GM18498 (cell line): ENCODE measurements around the gene PUM2.
"Not testable (repeated sequence)": the region's sequence is repeated elsewhere in the genome, so short reads cannot be mapped to it uniquely, and the experiment has no call there.

Source experiments
- ATAC-seq: cut with Tn5 transposase; IDR thresholded peaks from one replicate; pipeline ENCODE4 v1.9.1; 2021; ENCODE audit warnings: mild to moderate bottlenecking, moderate library complexity; ENCODE audit not compliant: unreplicated experiment

Gene PUM2

DNA sequence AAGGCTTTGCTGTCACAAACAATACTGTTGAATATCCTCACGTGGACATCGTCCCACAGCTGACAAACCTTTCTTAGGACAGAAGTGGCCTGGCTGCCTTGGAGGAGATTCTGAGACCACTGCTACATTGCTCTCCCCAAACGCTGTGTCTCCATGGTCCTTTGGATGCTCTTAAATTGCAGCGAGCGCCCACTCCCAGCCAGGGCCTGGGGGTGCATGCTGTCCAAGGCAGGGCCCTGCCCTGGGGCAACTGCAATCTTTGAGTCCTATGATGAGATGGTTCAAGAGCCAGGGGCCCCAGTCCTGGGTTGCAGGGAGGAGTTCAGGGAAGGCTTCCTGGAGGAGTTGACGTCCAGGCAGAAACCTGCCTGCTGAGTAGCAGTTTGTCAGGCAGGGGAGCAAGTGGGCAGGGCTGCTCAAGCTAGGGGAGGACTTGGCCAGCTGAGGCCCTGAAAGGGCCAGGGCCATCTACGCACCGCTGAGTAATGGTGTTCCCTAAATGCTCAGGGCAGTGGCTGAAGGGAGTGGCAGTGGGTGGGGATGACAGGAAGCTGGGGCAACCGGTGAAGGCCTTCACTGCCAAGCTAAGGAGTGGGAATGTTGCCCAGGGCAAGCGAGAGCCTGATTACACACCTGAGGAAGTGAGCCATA lies 114.9 kb downstream of the PUM2 start:
- no peak for ATAC-seq

DNA sequence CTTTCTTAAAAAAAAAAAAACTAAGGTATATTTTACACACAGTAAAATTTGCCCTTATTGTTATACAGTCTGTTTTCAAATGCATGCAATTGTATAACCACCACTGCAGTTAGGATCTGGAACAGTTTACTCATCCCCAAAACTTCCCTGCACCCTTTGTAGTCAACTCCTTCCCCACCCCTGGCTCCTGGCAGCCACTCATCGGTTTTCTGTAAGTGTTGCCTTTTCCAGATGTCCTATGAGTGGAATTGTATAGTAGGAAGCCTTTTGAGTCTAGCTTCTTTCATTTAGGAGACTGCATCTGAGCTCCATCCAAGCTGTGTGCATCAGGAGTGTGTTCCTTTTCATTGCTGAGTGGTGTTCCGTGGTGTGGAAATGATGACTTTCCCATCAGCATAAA lies 116.0 kb downstream of the PUM2 start:
- not testable (repeated sequence) for ATAC-seq

DNA sequence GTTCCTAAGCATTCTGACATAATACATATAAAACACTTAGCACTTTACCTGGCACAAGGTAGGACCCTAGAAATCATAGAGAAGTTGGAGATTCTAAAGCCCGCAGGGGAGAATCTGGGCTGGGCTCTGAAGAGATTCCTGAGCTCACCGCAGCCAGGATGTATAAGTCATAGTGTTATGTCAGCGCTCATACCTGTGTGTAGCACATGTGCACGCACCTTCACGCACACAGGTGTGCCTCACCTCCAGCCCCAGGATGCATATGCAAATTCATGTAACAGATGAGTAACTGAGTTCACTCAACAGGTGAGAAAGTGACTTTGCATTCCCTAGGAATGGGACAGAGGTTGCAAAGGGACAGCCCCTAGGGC lies 117.8 kb downstream of the PUM2 start:
- no peak for ATAC-seq

DNA sequence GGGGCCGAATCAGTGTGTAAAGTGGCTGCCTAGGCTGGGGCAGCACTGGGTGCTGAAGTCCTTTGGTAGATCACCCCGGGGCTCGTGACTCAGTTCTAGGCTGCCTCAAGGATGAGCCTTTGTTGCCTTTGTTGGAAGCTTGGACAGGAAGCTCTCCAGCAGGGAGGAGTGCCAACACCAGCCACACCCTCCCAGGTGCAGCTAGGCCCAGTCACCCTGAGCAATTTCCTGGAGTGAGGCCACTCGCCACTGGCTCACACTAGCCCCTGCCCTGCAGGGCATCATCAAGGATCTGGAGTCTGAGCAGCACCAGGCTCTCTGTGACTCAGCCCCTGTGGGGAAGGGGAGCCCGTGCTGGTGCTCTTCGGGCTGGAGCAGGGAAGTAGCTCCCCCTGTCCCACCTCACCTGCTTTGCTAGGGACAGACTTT lies 119.0 kb downstream of the PUM2 start:
- no peak for ATAC-seq

DNA sequence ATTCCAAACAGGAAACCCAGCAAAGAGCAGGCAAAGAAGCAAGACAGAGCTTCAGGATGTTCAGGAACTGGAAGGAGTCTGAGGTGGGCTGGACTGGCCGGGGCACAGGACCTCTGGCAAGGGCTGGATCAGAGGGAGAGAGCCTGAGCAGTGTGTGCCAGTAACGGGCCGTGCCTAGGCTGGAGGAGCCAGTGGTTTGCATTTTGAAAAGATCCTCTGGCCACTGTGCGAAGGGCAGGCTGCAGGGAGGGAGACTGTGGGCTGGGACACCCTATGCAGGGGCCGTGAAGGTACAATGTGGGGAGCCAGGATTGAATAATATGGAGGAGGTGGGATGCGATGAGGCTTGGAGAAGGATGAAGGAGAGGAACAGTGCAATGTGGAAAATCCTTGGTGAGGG lies 119.5 kb downstream of the PUM2 start:
- no peak for ATAC-seq

DNA sequence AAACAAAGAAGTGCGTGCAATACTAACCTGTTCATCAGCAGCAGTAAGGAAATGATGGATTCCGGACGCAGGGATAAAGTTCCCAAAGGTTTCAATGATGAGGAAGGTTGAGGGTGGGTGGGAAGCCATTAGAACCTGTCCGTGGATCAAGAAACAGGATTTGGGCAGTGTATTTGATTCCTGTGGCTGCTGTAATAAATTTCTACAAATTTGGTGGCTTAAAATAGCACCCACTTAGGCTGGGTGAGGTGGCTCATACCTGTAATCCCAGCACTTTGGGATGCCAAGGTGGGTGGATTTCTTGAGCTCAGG lies 120.6 kb downstream of the PUM2 start:
- ATAC-seq: no peak

DNA sequence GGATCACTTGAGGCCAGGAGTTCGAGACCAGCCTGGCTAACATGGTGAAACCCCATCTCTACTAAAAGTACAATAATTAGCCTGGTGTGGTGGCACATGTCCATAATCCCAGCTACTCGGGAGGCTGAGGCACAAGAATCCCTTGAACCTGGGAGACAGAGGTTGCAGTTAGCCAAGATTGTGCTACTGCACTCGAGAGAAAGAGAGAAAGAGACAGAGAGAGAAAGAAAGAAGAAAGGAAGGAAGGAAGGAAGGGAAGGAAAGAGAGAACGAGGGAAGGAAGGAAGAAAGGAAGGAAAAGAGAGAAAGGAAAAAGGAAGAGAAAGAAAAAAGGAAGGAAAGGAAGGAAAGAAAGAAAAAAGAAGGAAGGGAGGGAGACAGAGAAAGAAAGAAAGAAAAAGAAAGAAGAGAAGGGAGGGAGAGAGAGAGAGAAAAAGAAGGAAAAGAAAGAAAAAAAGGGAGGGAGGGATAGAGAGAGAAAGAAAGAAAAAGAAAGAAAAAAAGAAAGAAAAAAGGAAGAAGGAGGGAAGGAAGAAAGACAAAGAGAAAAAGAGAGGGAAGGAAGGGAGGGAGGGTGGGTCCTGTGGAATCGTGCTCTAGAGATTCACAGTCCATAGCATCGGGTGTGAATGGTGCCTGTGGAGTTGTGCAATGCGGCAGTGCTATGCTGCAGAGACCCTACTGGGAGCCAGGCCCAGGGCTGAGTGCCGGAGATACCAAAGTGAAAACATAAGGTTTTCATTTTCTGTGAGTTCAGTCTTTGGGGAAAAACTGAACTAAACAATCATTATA lies 121.1 kb downstream of the PUM2 start:
- no peak for ATAC-seq

DNA sequence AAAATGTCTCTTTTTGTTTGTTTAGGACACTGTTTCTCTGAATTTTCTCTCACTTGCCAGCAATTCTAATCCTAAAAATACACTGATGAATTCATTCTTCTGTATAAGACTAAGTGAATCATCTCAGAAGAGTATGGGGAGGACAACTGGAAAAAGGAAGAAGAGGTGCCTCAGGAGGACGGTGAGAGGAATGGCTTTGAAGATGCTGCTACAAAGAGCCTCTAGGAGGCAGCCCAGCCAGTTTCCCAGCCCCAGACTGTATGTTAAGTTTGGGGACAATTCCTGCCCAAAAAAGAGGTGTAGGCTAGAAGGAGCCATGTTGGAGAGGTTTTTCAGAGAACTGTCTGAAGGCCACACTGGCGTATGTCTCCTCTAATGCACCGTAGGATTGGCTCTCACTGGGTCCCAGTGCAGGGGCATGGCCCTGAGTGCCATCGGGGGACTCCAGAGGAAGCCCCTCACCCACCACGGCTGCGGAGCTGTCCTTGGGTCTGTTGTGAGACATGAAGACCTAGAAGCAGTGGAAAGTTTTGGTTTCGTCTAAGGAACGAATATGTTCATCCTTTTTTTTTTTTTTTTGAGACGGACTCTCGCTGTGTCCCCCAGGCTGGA lies 122.6 kb downstream of the PUM2 start:
- no peak for ATAC-seq

DNA sequence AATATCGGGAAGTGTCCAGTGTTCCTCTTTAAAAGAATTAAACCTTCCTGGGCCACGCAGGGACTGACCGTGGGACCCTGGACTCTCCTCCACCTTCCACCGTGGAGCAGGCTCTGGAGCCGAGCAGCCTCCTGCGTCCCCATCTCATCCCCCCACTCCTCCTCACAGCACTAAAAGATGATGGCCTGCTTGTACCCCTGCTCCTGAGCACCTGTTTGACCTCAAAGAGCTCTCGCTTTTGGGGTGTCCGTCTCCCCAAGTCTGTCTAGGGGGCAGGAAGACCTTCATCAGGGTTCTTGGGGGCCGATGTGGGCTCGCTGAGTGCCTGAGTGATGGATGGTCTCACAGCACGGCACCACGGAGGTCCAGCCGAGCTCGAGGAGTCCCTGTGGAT lies 124.5 kb downstream of the PUM2 start:
- ATAC-seq: no peak

DNA sequence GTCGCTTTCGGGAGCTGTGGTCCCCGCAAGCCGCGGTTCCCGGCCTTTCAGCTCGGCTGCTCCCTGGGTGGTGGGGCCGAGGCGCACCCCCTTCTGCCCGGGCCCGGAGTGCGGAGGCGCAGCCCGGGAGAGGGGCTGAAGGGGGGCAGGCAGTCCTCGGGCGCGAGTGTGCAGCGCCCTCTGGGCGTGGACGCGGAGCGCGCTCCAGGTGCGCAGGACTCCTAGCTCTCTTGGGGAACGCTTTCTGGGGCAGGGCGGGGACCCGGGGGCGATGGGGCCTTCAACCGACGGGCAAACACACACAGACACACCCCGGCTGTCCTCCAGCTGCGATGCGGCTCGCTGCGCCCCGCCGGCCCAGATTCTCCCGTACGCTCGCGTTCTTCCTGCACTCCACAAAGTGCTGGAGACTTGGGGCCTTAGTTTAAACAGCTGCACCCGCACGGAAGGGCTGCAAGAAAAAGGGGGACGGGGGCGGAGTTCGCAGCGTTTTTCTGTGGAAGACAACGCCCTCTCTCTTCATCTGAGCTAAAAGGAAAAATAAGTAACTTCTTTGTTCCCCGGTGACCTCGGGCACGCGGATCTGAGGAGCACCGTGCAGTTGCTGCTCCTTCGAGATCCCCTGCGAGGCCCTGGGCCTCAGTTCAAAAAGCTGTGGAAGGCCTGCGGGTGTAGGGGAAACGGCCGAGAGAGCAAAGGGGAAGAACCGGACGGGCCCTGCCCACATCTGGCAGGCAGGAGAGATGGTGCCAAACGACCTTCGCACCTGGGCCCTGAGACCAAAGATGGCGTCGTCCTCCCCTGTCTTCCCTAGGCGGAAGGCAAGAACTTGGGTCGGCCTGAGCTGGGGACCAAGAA lies 125.1 kb downstream of the PUM2 start:
- ATAC-seq: peak; percentile 69

DNA sequence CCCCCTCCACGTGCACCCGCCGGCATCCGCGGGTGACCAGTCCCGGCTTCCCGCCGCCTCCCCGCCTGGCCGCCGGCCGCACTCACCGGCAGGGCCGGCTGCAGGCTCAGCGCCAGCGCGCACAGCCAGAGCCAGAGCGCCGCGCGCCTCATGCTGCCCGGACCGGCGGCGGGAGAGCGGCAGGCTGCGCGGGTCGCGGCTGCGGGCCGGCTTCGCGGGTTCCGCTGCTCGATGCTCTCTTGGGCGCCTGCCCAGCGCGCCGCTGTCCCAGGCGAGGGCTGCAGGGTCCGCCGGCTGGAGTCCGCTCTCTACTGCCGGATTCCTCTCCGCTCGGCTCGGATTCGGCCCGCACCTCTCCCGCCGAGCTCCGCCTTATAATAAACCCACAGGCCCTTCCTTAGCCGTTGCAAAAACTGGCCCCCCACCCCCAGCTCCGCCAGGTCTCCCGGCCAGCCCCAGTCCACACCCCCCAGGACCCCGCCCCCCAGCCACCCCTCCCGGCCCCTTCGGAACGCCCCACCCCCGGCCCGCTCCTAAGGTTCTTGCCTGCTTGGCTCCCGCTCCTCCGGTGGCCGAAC lies 125.8 kb downstream of the PUM2 start, which contains the start of gene SDC1:
SDC1 (minus strand) TSS at position 415 of the 578 bp plus-strand sequence; CDS start at position 152, 263 bp downstream.
- peak; percentile 36 for ATAC-seq

DNA sequence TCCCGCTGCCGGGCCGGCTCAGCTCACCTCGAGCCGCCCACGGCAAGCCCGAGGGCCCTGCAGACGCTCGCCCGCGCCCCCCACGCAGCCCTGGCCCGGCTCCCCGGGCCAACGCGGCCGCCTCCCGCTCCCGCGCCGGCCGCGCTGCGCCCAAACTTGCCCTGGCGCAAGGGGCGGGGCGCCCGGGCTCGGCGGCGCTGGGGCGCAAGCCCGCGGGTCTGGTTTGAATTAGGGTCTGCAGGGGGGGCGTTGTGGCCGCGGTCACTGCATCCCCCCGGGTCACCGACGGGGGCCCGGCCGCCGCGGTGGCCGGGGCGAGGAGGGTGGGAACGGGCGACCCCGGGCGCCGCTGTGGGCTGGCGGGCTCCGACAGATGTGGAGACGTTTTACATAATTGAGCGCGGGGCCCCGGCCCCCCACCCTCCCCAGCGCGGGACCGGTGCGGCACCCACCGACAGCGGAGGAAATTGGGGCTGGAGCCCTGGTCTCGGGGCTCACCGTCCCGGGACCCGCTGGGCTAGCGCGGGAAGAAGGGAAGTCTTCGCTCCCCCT lies 126.4 kb downstream of the PUM2 start:
- peak; percentile 41 for ATAC-seq

DNA sequence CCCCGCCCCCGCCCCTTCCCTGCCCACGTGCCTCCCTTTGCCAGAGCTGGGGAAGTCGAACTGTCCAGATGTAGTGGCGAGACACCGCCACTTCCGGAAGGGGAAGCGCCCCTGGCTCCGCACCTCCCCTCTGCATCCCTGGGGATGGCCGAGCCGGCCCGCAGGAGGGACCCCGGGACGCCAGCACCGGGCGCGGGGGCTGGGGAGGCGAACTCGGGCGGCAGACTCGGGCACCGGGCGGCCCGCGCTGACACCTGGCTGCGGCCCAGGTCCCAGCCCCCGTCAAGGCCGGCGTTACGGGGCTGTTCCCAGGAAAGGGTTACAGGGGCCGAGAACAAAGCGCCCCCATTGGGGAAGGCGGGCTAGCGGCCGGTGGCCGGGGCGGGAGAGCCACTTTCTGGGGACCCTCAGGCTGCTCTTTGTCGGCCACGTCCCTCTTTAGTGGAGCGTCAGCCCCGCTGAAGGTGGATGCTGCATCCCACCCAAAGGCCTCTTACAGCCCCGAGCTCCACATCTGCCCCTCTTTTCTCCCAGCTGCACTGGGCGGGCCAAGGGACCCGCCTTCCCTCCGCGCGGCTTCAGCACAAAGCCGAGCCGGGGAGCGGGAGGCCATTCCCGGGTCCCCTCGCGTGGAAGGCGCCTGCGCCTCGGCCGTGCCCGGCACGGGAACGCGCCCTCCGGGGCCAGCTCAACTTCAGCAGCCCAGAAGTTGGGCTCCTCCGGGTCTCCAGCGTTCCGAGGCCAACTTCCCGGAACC lies 127.1 kb downstream of the PUM2 start:
- peak; percentile 30 for ATAC-seq

DNA sequence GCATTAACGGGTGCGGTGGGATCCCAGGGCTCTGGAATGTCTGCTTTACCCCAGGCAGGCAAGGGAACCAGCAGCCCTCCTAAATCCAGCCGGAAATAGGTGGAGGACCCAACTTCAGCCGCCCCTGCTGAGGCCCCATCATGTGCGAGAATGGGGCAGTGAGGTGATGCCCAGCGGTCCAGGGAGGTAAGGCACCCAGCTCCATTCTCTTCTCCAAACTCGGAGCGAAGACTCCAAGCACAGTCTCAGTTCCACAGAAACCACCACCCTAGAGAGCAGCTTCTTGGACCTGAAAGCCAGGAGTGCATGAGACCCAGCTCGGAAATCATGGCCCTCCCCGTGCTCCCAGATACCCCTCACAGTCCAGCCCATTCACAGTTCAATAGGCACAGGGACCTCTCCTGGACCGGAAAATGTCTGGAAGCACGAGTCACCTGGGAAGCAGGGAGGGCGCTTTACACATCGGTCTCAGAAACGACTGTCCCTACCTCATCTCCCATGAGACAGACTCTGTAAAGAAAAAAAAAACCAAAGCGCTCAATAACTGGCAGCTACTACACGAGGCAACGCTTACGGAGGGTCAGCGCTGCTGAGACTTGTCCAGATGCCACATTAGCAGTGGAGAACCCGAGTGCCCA lies 127.8 kb downstream of the PUM2 start:
- ATAC-seq: no peak

DNA sequence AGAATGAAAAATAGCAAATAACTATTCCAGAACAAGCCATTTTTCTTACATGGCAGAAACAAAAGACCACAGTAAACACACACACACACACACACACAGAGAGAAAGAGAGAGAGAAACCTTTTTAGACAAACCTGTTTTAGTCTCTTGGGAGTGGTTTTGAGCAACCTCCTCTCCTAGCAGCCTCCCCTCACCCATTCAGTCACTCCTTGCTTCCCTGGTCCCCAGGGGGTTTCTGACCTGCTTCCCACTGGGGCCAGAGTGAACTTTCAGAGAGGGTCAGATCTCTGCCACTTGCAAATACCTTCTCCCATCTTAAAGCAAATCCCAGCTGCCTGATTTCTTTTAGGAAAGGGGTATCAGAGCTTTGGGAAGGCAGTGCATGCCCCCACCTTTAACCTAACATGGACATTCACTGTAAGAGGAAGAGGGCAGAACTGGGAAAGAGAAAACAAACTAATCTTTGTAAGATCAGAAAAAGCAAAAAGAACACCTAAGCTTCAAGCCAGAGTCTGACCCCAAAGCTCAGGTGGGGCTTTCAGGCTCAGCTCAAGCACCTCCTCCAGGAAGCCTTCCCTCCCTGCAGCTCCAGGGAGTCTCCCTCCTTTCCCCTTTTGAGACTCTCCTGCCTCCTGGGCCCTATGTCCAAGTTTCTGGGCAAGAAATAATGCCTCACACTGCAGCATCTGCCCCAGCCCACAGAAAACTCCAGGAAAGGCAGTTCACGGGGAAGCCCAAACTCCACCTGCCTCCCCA lies 128.5 kb downstream of the PUM2 start:
- no peak for ATAC-seq

DNA sequence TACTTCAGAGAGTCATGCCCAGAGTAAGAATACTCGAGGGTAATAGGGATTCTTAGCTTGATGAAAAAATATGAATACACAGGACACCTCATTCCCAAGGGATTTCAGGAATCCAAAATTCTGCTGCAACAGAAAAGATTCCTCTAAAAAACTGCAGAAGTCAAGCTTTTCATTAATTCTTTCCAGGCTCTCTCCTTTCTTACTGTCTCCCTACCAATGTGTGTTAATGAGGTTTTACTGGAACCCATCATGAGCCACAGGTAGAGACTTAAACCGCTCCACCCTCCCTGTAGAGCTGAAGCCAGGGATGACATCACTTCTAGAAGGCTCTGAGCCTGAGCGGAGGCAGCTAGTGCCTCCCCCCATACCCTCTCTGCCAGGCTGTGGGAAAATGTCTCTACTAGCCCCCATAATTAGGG lies 129.1 kb downstream of the PUM2 start:
- ATAC-seq: no peak

DNA sequence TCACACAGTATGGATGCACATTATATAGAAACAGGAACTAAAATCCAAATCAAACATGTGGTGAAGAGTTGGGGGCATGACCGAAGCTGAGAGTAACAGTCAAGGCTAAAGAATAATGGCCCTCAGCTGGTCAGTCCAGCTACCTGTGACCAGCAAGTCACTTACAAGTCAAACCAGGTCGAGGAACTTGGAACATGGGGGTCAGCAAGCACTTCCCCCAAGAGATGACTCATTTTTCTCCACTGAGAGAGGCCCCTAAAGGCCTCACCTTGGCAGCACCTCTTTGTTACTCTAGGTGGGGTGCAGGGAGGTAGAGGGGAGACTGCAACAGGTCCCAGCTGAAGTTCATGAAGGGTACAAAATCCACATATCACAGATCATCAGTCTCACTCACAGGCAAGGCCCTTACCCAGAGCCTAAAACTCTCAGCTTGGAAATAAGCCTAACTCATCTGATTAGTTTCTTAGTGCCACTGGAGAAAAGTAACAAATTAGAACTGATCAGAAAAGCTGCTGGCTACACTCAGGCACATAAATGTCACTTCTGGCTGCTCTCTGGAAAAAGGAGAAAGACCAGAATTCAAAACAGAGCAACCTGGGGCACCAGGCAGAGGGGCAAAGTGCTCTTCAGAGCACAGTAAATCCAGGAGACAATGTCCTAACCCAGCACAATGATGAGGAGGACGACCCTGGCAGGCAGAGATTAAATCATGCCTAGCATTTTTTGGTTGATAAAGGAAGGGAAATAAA lies 129.7 kb downstream of the PUM2 start:
- ATAC-seq: no peak

DNA sequence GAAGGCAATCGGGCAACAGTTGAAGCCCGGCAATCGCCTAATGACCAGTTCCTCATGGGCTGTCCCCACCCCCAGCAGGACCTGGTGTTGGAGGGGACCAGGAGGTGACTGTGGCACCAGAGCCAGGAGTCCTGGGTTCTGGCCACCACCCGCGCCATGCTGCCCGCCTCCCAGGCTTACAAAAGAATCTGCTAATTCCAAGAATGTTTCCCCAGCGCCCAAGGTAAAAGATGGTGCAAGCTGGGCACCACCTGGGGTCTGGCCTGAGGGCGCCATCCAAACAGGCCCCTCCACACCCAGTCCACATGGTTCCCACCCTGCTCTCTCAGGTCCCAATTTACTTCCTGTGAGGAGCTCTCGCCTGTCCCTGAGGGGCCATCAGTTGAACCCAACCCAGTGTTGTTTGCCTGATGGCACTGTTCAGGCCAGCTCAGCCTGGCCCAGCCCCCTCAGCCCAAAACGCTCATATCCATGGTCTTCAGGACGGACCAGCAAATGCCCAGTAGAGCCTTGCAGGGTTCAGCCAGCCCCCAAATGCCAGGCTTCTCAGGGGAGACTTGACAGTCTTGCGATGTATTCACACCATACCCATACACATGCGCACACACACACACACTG lies 130.8 kb downstream of the PUM2 start:
- no peak for ATAC-seq
